PC-9 (cell line): ENCODE data around the gene CARD11. TPM values are rescaled to one million over a fixed set of nuclear protein-coding genes. Genes with fewer than 3 reads are reported as not detected.

Experiments used
- BruUV-seq: library from RNA; stranded (reverse); fragments of 400-500 nt; replicated peaks from 2 replicates; lab custom pipeline; 2021; lab: Mats Ljungman, UMichigan
- CTCF ChIA-PET: fragments of 300-600 bp; sonication (Branson Sonifier 250); formaldehyde crosslinking; loops from one replicate; lab custom pipeline; 2022; ENCODE audit warnings: antibody characterized with exemption; lab: Charles Lee
- POLR2A ChIA-PET: fragments of 300-600 bp; sonication (Branson Sonifier 250); formaldehyde crosslinking; loops from one replicate; lab custom pipeline; 2022; ENCODE audit warnings: antibody characterized with exemption; ENCODE audit not compliant: unreplicated experiment; lab: Charles Lee
- DNase-seq, 2 experiments: peaks; one replicate each; pipeline versions ENCODE4 v3.0.0 to v3.0.0-alpha.2; 2015 to 2022; ENCODE audit warnings: mixed read lengths in 1 of 2
- H2AFZ ChIP-seq: fragments of 200-600 bp; sonication (generic); 2 replicates; pipeline ENCODE4 v1.8.1; 2017; ENCODE audit warnings: antibody characterized with exemption
- H3F3A ChIP-seq: fragments of 200-600 bp; sonication (generic); 2 replicates; pipeline ENCODE4 v1.8.1; 2017; ENCODE audit warnings: antibody characterized with exemption, mild to moderate bottlenecking, low read depth; ENCODE audit not compliant: insufficient read depth
- H3K27ac ChIP-seq: fragments of 200-600 bp; sonication (generic); 2 replicates; pipeline ENCODE4 v1.6.1; 2016; ENCODE audit warnings: mixed run types
- H3K27me3 ChIP-seq: fragments of 200-600 bp; sonication (generic); 2 replicates; pipeline ENCODE4 v1.6.1; 2016; ENCODE audit warnings: low read depth, mixed run types; ENCODE audit not compliant: insufficient read depth
- H3K36me3 ChIP-seq: fragments of 200-600 bp; sonication (generic); 2 replicates; pipeline ENCODE4 v1.6.1; 2016; ENCODE audit warnings: low read depth, mixed run types
- H3K4me1 ChIP-seq: fragments of 200-600 bp; sonication (generic); replicated peaks from 2 replicates; pipeline ENCODE4 v1.6.1; 2016; ENCODE audit warnings: mixed run types; ENCODE audit not compliant: insufficient read depth
- H3K4me2 ChIP-seq: fragments of 200-600 bp; sonication (generic); 2 replicates; pipeline ENCODE4 v1.6.1; 2017; ENCODE audit warnings: mixed run types
- H3K4me3 ChIP-seq: fragments of 200-600 bp; sonication (generic); 2 replicates; pipeline ENCODE4 v1.6.1; 2016; ENCODE audit warnings: mixed run types
- H3K79me2 ChIP-seq: fragments of 200-600 bp; sonication (generic); 2 replicates; pipeline ENCODE4 v1.6.1; 2017; ENCODE audit warnings: low read depth, mixed run types
- H3K9me2 ChIP-seq: fragments of 200-600 bp; sonication (generic); 2 replicates; pipeline ENCODE4 v1.8.1; 2017; ENCODE audit warnings: mild to moderate bottlenecking; ENCODE audit not compliant: insufficient read depth
- H3K9me3 ChIP-seq: fragments of 200-600 bp; sonication (generic); 2 replicates; pipeline ENCODE4 v1.8.1; 2016; ENCODE audit warnings: low read depth; ENCODE audit not compliant: insufficient read depth
- H4K20me1 ChIP-seq: fragments of 200-600 bp; sonication (generic); 2 replicates; pipeline ENCODE4 v1.8.1; 2017; ENCODE audit not compliant: insufficient read depth
- EZH2 ChIP-seq: fragments of 200-600 bp; sonication (generic); IDR thresholded peaks from 2 replicates; pipeline ENCODE4 v1.8.0; 2017; ENCODE audit warnings: antibody characterized with exemption, low read depth
- intact Hi-C: fragments of 100-400 bp; cut with micrococcal nuclease; formaldehyde crosslinking; loops from one replicate; pipeline ENCODE4 v1.10.0; 2022; ENCODE audit not compliant: unreplicated experiment
- total RNA-seq: library from RNA; stranded (reverse); gene quantifications from 2 replicates; pipeline ENCODE4 v1.2.3, GENCODE V29; 2021
- TF ChIP-seq, protein P1 (sequence below): fragments of 200-600 bp; sonication (generic); conservative IDR thresholded peaks from 2 replicates; pipeline ENCODE4 v1.6.1; 2017; ENCODE audit warnings: mixed run types, antibody characterized with exemption, mild to moderate bottlenecking, moderate library complexity

The CARD11 gene
- total RNA-seq, 1 experiment from 2014 or later: 62.6 TPM

DNA sequence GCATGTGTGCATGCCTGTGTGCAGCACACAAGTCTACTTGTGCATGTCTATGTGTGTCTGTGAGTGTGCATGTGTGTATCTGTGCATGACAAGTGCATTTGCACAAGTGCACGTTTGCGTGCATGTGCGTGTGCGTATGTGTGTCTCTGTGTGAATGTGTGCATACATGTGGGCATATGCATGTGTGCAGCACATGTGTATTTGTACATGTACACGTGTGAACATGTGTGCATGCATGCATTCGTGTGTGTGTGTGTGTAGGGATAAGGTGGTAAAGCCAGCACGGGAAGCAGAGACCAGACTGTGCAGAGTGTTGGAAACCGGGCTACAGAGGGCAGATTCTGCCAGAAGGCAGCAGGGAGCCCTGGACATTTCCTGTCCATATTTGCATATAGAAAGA is 163.6 kb downstream of the CARD11 start:
- no peak for TF ChIP-seq EZH2
- TF ChIP-seq, protein P1, sequence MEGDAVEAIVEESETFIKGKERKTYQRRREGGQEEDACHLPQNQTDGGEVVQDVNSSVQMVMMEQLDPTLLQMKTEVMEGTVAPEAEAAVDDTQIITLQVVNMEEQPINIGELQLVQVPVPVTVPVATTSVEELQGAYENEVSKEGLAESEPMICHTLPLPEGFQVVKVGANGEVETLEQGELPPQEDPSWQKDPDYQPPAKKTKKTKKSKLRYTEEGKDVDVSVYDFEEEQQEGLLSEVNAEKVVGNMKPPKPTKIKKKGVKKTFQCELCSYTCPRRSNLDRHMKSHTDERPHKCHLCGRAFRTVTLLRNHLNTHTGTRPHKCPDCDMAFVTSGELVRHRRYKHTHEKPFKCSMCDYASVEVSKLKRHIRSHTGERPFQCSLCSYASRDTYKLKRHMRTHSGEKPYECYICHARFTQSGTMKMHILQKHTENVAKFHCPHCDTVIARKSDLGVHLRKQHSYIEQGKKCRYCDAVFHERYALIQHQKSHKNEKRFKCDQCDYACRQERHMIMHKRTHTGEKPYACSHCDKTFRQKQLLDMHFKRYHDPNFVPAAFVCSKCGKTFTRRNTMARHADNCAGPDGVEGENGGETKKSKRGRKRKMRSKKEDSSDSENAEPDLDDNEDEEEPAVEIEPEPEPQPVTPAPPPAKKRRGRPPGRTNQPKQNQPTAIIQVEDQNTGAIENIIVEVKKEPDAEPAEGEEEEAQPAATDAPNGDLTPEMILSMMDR: no peak
- DNase-seq: no peak
- ChIA-PET POLR2A (no interaction called here), CTCF (no interaction called here)
- no peaks in the 10 kb centered on the region for H3K4me1 ChIP-seq
- no peak overlapping the region for H3K27ac ChIP-seq
- no peaks in the 10 kb centered on the region for H3K9me2 ChIP-seq
- no peak overlapping the region for H3K4me3 ChIP-seq
- intact Hi-C loops: no loop called here
- no peak overlapping the region for H2AFZ ChIP-seq
- H3K4me2 ChIP-seq: no peak overlapping the region
- no peaks in the 10 kb centered on the region for H3K9me3 ChIP-seq
- no TSS peak for BruUV-seq
- H3K79me2 ChIP-seq: no peaks in the 10 kb centered on the region
- peaks cover 22% of the 10 kb centered on the region for H3F3A ChIP-seq
- no peaks in the 10 kb centered on the region for H3K36me3 ChIP-seq
- H4K20me1 ChIP-seq: no peaks in the 10 kb centered on the region
- no peaks in the 10 kb centered on the region for H3K27me3 ChIP-seq

DNA sequence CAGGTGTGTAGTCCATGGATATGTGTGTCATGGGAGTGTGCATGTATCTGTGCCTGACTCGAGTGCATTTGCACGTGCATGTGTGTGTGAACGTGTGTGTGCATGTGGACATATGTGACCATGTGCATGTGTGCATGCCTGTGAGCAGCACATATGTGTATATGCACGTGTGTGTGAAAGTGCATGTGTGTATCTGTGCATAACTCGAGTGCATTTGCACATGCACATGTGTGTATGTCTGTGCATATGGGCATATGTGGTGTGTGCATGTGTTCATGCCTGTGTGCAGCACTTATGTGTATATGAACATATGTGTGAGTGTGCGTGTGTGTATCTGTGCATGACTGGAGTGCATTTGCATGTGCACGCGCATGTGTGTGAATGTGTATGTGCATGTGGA is 164.3 kb downstream of the CARD11 start:
- ChIA-PET POLR2A (no interaction called here), CTCF (no interaction called here)
- Histone ChIP-seq H3K9me3 (no peaks in the 10 kb centered on the region), H3K4me1 (0 out of 2 replicates have a peak, but pooled peaks cover 4% of the 10 kb centered on the region), H3K36me3 (no peaks in the 10 kb centered on the region), H4K20me1 (no peaks in the 10 kb centered on the region), H3K79me2 (no peaks in the 10 kb centered on the region), H3K9me2 (no peaks in the 10 kb centered on the region), H3K27me3 (no peaks in the 10 kb centered on the region), H2AFZ (no peak overlapping the region), H3K27ac (no peak overlapping the region), H3K4me2 (no peak overlapping the region), H3K4me3 (no peak overlapping the region), H3F3A (peaks cover 29% of the 10 kb centered on the region)
- no peak for DNase-seq
- no TSS peak for BruUV-seq
- intact Hi-C loops: no loop called here
- TF ChIP-seq EZH2: no peak
- TF ChIP-seq, protein P1: no peak

DNA sequence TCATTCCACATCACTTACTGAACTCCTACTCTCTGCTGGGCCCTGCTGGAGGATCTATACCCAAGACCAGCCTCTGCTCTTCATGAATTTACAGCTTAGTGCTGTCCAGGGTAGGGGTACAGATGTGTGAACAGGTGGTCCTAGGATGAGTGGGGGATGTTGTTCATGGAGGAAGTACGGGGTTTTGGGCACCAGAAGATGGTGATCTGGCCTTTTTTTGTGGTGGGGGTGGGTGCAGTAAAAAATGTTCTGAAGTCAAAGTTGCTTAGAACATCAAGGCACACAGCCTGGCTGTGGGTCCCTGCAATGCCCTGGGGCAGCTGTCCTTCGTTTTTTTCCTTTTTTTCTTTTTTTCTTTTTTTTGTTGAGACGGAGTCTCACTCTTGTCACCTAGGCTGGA is 165.4 kb downstream of the CARD11 start:
- POLR2A ChIA-PET: no interaction called here

More for the DNA sequence above, 165.4 kb downstream of the CARD11 start:
- Histone ChIP-seq H4K20me1 (no peaks in the 10 kb centered on the region), H3K4me3 (no peak overlapping the region), H3K9me3 (no peaks in the 10 kb centered on the region), H3F3A (peaks cover 40% of the 10 kb centered on the region), H2AFZ (no peak overlapping the region), H3K4me1 (peaks cover 9% of the 10 kb centered on the region), H3K27ac (no peak overlapping the region), H3K4me2 (no peak overlapping the region), H3K27me3 (no peaks in the 10 kb centered on the region), H3K9me2 (no peaks in the 10 kb centered on the region), H3K79me2 (no peaks in the 10 kb centered on the region), H3K36me3 (no peaks in the 10 kb centered on the region)
- CTCF ChIA-PET: no interaction called here
- TF ChIP-seq, protein P1: no peak
- TF ChIP-seq EZH2: no peak
- no TSS peak for BruUV-seq
- DNase-seq: no peak
- intact Hi-C loops: no loop called here
